Measurements from ENCODE around the gene IL17D.

The IL17D gene

DNA sequence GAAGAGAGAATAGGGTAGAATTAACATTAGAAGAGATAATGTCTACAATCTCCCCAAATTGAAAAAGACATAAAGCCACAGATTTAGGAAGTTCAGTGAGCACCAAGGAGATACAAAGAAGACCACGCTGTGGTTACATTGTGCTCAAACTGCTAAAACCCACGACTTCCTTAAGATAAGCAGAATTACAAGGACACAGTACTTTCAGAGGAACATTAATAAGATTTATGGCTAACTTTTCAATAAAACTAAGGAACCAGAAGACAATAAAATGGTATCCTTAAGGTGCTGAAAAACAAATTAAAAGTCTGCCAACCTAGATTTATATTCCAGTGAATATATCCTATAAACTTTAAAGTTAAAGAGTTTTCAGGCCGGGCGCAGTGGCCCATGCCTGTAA is 7.4 kb upstream of the IL17D start:
- DNase-seq, result no peak

DNA sequence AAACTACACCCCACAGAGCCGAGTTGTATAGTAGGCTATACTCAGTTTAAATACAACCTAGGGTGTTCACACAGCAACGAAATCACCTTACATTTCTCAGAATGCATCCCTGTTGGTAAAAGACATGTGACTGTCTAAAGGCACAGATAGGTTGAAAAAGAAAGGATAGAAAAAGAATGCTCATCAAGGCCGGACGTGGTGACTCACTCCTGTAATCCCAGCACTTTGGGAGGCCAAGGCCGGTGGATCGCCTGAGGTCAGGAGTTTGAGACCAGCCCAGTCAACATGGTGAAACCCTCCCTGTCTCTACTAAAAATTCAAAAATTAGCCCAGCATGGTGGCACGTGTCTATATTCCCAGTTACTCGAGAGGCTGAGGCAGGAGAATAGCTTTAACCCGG is 3.8 kb upstream of the IL17D start:
- DNase-seq, result no peak

DNA sequence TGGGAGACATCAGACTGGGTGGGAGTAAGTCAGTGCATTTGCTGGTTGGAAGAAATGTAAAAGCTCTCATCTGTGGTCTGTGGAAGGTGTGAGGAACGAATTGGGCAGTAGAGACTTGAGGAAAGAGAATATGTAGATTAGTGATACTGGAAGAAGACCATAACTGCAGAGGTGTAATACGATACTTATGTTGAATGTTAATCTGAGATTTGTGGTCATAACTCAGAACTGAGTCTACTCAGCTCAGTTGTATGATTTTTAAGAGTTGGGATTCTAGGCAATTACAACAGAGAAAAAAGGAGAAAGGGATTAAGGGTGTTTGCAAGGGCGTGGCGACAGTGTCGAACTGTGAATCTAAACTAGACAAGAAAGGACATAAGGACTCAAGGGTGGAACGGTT is 3.2 kb upstream of the IL17D start:
- no peak for DNase-seq

DNA sequence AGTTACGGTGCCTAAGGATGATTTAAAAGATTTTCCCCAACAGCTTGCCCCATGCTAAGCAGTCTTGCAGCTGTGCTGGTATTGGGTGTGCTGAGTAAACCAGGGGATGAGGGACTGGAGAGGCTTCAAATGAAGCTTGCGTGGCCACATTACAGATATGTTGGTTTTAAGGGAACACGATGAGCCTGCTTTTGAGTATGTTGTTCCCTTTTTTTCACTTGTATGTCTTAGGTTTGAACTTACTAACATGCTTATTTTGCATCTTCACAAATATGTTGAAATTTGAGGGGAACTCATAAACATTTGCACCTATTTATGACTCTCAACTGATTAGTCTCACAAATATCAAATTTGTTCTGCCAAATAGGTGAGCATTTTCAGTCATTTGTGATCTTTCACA is 2.0 kb upstream of the IL17D start:
- no peak for DNase-seq

DNA sequence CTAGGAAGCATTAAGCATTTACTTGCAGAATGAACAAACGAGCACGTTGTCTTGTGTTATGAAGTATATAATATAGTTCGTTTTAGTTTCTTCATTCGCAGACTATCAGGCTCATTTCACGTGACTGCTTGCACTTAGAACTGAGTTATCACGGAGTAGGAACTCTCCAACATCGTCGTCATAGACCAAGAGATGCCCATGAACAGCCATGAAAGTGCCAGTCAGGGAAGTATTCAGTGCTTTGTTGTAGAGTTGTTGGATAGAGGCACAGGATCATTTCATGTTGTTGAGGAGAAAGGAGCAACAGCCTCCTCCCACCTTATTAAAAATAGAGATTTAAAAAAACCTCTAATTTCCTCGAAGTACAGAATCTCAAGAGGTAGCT is 977 bp upstream of the IL17D start:
- no peak for DNase-seq

- peak; percentile 53 for DNase-seq
Observed at GRCh38 chr13:20703780-20704458, 420 bp downstream of the IL17D start.

DNA sequence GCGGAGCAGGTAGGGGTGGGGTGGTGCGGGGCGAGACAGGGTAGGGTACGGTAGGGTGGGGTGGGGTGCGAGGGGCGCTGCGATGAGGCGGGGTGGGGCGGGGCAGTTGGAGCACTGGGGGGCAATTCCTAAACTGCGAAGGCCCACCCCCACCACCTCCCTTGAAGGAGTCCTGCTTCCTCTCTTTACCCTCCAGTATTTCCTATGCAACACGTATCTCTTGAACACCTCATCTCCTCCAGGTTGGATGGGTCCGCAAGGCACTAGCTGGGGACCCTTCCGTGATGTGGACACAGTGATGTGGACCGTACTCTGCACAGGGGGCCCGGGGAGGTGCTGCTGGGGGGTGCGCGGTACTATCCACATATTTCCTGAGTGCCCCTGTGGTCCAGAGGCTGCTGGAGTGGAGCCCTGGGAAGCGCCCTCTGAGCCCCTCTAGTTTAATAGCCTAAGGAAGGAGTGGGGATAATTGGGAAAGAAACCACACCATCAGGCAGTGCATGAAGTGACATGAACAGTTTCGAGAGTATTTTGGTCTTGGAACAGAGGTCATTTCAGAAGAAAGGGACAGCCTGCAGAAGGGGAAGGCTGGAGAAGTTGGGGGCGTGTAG is 1.1 kb downstream of the IL17D start:
- DNase-seq, result no peak

- DNase-seq, result no peak
Observed at GRCh38 chr13:20706661-20707060, 3.2 kb downstream of the IL17D start.

GRCh38 chr13:20708216-20708615 is 4.7 kb downstream of the IL17D start:
- DNase-seq, result no peak

DNA sequence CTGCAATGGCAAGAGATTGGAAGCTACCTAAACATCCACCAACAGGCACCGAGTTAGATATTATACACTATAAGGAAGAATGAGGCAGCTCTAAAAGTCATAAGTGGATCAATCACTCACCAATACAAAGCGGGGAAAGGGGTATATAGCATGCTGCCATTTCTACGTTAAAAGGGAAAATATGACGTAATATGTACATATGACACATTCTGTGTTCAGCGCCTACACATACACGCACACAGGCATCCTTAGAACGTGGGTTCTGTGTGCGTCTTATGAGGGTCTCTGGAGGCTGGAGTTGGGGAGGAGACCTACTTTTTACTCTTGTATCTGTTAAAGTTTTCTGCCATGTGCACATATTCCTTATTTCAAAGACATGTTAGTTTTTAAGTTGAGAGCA is 5.9 kb downstream of the IL17D start:
- DNase-seq, result no peak

DNA sequence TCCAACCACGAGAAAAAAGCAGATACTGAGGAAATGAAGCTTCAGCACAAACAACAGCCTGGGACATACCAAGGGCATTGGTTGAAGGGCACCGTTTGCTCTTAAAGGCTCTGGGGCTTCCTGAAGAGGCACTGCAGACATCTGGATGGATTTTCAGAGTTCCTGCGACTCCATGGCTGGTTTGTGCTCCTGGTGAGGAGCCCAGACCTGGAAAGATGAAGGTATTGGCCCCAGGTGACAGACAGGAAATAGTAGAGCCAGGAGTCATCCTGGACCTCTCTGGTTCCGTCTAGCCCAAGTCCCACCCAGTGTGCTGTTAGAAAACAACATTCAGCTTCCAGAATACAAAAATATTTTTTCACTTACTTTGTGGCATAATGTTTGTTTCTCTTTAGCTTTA is 6.3 kb downstream of the IL17D start:
- DNase-seq, result no peak

DNA sequence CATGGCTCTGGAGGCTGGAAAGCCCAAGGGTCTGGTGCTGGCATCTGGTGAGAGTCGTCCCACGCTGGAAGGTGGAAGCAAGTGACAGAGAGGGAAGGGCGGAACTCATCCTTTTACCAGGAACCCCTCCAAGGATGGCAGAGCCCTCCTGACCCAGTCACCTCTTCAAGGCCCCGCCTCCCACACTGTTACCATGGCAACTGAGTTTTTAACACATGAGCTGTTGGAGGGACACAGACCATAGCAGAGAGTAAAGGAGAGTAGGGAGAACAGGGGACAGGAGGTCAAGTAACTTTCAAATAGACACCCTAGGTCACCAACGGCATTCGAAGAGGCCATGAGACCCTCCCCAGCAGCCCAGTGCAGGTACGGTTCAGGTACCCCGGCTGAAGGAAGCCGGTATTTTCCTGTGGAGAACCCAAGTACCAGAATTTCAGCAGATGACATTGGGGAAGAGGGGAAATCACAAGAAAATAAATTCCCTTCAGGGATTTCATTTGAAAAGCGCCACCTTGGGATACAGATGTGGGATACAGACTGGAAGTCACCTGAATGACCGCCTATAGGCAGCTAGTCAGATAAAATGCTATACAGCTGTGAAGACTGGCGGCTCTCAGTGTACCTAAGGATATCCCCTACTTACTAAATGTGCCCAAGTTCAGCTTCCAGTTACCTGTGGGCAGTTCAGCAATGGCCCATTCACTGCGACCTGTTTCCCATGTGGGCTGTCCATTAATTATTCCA is 8.0 kb downstream of the IL17D start:
- DNase-seq, result no peak

GRCh38 chr13:20713014-20713376 is 9.5 kb downstream of the IL17D start:
- no peak for DNase-seq

DNA sequence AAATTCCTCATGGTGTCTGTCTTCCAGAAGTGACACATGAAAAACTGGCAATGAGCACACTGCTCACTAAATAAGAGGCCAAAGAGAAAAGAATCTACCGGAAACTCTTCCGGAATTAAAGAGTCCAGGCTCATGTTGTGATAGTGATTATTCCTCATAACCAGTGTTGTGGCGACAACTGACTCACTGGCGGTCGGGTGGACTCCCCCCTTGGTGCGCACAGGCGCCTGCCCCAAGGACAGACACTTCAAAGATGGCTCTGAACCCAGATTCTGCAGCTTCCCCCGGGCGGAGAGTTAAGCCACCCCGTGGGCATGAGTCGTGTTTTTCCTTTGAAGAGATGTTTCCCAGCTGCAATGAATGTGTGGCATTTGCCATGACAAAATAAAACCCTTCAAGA is 10.3 kb downstream of the IL17D start:
- DNase-seq, result no peak

- no peak for DNase-seq
Observed at GRCh38 chr13:20714161-20714560, 10.7 kb downstream of the IL17D start.

DNA sequence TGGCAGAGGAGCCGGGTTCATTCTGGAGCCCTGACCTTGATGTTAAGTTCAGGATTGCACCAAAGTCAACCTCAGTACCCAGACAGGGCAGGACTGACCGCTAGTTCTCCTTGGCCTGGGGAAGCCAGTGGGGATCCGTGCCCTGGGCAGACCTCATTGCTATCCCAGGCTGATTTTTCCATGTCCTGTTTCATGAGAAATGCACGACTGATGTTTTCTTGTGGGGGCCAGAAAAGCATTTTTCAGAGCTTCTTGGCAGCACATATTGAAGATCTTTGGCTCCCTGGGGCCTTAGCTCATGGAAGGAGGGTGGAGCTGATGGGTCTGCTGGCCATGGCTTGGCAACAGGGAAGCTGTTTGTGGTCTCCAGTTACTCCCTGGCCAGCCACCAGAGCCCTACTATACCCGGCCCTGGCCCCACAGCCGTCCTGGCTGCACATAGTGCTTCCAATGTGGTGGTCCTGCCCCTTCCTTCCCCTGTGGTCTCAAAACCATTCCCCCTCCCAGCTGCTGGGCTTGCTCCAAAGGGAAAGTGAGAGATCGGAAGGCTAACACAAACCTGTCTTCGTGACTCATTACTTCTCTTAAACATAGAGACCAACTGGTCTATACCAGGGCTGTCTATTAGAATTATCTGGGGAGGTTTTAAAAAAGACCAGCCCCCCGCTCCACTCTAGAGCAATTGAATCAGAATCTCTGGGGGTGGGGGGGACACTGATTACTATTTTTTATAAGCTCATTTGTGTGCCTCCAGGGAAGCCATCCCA is 11.2 kb downstream of the IL17D start:
- DNase-seq, result no peak

DNA sequence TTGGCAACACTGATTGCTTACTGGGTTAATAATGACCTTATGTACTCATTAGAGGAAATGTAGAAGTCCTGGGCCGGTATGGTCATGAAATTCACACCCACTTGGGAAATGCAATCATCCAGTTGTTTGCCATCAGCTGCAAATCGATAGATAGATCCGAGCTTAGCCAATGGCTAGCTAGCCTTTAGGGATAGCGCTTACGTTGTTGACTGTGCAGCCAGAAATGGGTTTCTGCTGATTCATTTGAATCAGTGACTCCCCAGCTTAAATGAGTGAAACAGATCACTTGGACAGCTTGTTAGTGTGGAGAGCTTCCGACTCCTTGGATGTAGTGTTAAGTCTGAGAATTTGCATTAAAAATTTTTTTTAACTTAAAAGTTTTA is 11.8 kb downstream of the IL17D start:
- no peak for DNase-seq

DNA sequence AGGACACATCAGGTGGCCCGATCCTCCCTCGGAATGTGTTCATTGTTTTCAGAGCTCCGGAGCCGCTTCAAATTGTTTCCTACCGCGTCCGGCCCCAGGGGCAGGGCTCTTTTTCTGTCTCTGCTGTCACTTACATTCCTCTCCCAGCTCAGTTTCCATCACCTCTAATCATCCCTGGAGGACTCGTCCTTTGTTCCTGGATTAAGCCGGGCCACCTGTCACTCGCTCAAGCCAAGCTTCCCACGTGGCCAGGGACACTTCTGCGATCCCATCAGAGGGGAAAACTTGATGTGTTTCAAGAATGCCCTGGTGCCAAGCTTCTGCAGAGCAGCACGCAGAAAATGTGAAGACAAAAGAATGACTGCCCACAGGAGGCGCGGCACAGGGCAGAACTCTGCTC is 13.5 kb downstream of the IL17D start:
- DNase-seq, result no peak

- DNase-seq, result no peak
Observed at GRCh38 chr13:20717581-20718542, 14.4 kb downstream of the IL17D start.

GRCh38 chr13:20718958-20719566 is 15.6 kb downstream of the IL17D start:
- no peak for DNase-seq

DNA sequence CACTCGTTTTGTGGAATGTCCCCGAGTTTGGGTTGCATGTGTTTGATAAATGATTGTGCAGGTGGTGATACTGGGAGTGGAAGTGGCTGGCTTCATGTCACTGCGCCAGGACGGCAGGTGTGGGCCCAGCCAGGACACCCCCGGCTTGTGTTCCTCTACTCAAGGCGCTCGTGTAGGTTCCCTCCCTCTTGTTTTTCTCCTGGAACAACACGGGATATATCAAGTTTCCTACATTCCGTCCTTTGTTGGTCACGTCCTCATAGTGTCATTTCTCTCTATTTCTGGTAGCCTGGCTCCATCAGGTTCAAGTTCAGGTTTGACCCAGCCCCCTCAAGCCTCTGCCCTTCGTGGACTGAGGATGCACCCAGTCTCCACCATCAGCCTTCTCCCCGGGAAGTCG is 16.3 kb downstream of the IL17D start:
- no peak for DNase-seq

- no peak for DNase-seq
Observed at GRCh38 chr13:20720499-20720898, 17.0 kb downstream of the IL17D start.

All from activated T-cell treated with anti-CD3 and anti-CD28 coated beads for 4 hours (primary cell).